WERI-Rb-1 (cell line): ENCODE data around the gene GNG14.
"Not testable (repeated sequence)": the region's sequence is repeated elsewhere in the genome, so short reads cannot be mapped to it uniquely, and the experiment has no call there.

Experiments
- DNase-seq: peaks from one replicate; pipeline ENCODE4 v3.0.0-alpha.2; 2020
- H3K27ac ChIP-seq: fragments of 250-450 bp; sonication (Bioruptor Pico); 2 replicates; pipeline ENCODE4 v1.5.1; 2020; ENCODE audit warnings: mild to moderate bottlenecking, moderate library complexity
- H3K27me3 ChIP-seq: fragments of 250-450 bp; sonication (Bioruptor Pico); 2 replicates; pipeline ENCODE4 v1.5.1; 2021; ENCODE audit warnings: mild to moderate bottlenecking, low read depth, moderate library complexity; ENCODE audit not compliant: insufficient read depth, severe bottlenecking
- H3K36me3 ChIP-seq: fragments of 250-450 bp; sonication (Bioruptor Pico); 2 replicates; pipeline ENCODE4 v1.5.1; 2020; ENCODE audit warnings: mild to moderate bottlenecking, moderate library complexity
- H3K4me3 ChIP-seq: 2 replicates; pipeline ENCODE4 v1.5.1; 2011; ENCODE audit warnings: low read depth, mild to moderate bottlenecking, control low read depth, low read length
- H3K9me3 ChIP-seq: fragments of 250-450 bp; sonication (Bioruptor Pico); 2 replicates; pipeline ENCODE4 v1.5.1; 2021; ENCODE audit warnings: mild to moderate bottlenecking, moderate library complexity; ENCODE audit not compliant: severe bottlenecking
- CTCF ChIP-seq: IDR thresholded peaks from 2 replicates; pipeline ENCODE4 v1.5.1; 2011; ENCODE audit warnings: low read depth, mild to moderate bottlenecking, control low read depth, inconsistent platforms, low read length

GNG14 gene

GRCh38 chr19:12675940-12676339 is 11.9 kb upstream of the GNG14 start:
- no peaks in the 10 kb centered on the region for H3K27me3 ChIP-seq
- no peaks in the 10 kb centered on the region for H3K9me3 ChIP-seq
- H3K36me3 ChIP-seq, result peaks cover 83% of the 10 kb centered on the region
- TF ChIP-seq CTCF, result no peak
- H3K4me3 ChIP-seq, result no peak overlapping the region
- H3K27ac ChIP-seq, result no peak overlapping the region
- no peak for DNase-seq

- Histone ChIP-seq H3K27me3 (no peaks in the 10 kb centered on the region), H3K36me3 (peaks cover 79% of the 10 kb centered on the region), H3K4me3 (no peak overlapping the region), H3K27ac (no peak overlapping the region), H3K9me3 (no peaks in the 10 kb centered on the region)
- peak; percentile 94 for DNase-seq
- peak; percentile 94 for TF ChIP-seq CTCF
Measured at GRCh38 chr19:12676384-12676792, 11.4 kb upstream of the GNG14 start.

GRCh38 chr19:12676928-12677327 is 10.9 kb upstream of the GNG14 start:
- no peak for DNase-seq
- Histone ChIP-seq H3K27ac (no peak overlapping the region), H3K9me3 (no peaks in the 10 kb centered on the region), H3K36me3 (peaks cover 73% of the 10 kb centered on the region), H3K4me3 (no peak overlapping the region), H3K27me3 (no peaks in the 10 kb centered on the region)
- no peak for TF ChIP-seq CTCF

- H3K36me3 ChIP-seq, result peaks cover 66% of the 10 kb centered on the region
- H3K27ac ChIP-seq, H3K4me3 ChIP-seq, DNase-seq, H3K9me3 ChIP-seq, H3K27me3 ChIP-seq: not testable (repeated sequence)
Measured at GRCh38 chr19:12678039-12678438, 9.8 kb upstream of the GNG14 start.

- H3K27me3 ChIP-seq, result no peaks in the 10 kb centered on the region
- TF ChIP-seq CTCF, result no peak
- H3K4me3 ChIP-seq, result no peak overlapping the region
- DNase-seq, result no peak
- no peaks in the 10 kb centered on the region for H3K9me3 ChIP-seq
- H3K36me3 ChIP-seq, result peaks cover 49% of the 10 kb centered on the region
- no peak overlapping the region for H3K27ac ChIP-seq
Measured at GRCh38 chr19:12680034-12680433, 7.8 kb upstream of the GNG14 start.

- H3K4me3 ChIP-seq, result peak within 1 kb of the TSS; percentile 75
- TF ChIP-seq CTCF, result no peak
- peak within 1 kb of the TSS; percentile 97 for H3K27ac ChIP-seq
Measured at GRCh38 chr19:12681074-12681987, 6.5 kb upstream of the GNG14 start, which contains the start of gene DHPS. TSS of gene DHPS (minus strand) at chr19:12681880. CDS start at chr19:12681766, 114 bp downstream.

More at GRCh38 chr19:12681074-12681987, 6.5 kb upstream of the GNG14 start, which contains the start of gene DHPS:
- Histone ChIP-seq H3K27me3 (no peaks in the 10 kb centered on the region), H3K9me3 (no peaks in the 10 kb centered on the region), H3K36me3 (peaks cover 36% of the 10 kb centered on the region)
- peak; percentile 95 for DNase-seq
